Measurements from ENCODE around the gene TEX22.

The TEX22 gene

DNA sequence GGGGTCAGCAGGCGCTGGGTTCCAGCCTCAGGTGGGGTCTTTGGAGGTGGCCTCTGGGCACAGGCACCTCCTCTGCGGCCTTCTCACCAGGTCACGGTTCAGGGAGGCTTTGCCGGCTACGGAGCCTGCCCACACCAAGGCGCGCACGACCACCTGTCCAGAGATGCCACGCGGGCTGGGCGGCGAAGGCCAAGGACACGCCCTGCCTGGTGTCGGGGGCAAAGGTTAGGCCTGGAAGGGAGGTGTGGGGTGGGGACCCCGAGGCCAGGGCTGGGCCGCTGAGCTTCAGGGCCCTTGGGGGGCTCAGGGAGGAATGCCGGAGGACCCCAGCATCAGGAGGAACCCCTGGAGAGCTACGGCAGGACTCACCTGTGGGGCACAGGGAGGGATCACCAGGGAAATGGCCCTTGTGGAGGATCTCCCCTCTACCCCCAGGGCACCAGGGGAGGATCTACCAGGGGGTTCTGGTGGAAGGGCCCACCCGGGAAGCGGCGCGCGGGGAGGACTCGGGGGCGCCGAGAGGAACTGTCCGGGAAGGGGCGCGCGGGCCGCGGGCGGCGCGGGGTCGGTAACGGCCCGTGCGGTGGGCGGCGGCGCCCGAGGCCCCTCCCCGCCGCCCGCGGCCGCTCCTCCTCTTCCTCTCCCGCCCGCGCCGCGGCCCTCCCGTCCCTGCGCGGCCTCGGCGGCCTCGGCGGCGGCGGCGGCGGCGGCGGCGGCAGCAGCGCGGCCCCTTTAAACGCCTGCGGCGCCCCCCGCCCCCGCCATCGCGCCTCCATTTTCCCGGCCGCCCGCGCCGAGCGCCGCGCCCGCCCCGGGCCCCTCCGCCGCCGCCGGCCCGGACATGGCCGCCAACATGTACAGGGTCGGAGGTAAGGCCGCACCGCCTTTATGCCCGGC lies 21.1 kb downstream of the TEX22 start, which contains the start of gene MTA1:
MTA1 (plus strand) TSS at position 633 of the 897 bp plus-strand sequence; CDS start at position 842, 209 bp downstream.
- Histone ChIP-seq H3K9me3 (ENCODE audit: low read length) (no peaks in the 10 kb centered on the region), H2AFZ (ENCODE audit: low read length) (0 out of 2 replicates have a peak within 1 kb of the TSS, but pooled peaks have one; percentile 24), H3K27ac (ENCODE audit: low read depth, low read length, poor library complexity, severe bottlenecking) (peak within 1 kb of the TSS; percentile 60), H3K9me2 (ENCODE audit: low read depth, low read length) (no peaks in the 10 kb centered on the region), H3K36me3 (ENCODE audit: insufficient read depth, low read length) (peaks cover 14% of the 10 kb centered on the region; the same call in 1 of the 2 replicates), H3K79me2 (ENCODE audit: insufficient read depth, low read length) (peaks cover 40% of the 10 kb centered on the region), H4K20me1 (ENCODE audit: insufficient read depth, low read length) (no peaks in the 10 kb centered on the region), H3K4me3 (ENCODE audit: low read depth, low read length, poor library complexity, severe bottlenecking) (peak within 1 kb of the TSS; percentile 79), H3K9ac (ENCODE audit: low read length) (peak within 1 kb of the TSS; percentile 80), H3K4me2 (ENCODE audit: low read length) (peak within 1 kb of the TSS; percentile 78), H3K27me3 (ENCODE audit: insufficient read depth, low read length) (peaks cover 8% of the 10 kb centered on the region; the same call in 1 of the 2 replicates), H3F3A (ENCODE audit: insufficient read depth, low read length) (no peaks in the 10 kb centered on the region), H3K4me1 (ENCODE audit: insufficient read depth, low read length, severe bottlenecking) (peaks cover 40% of the 10 kb centered on the region)
- no peak for TF ChIP-seq EZH2 (IDR thresholded peaks at IDR 0.05; ENCODE audit: borderline replicate concordance, low read length)
- no peak for TF ChIP-seq CTCF (IDR thresholded peaks at IDR 0.05; ENCODE audit: low read length)

GRCh38 chr14:105420101-105420973 lies 22.0 kb downstream of the TEX22 start:
- H3K9me2 ChIP-seq (ENCODE audit: low read depth, low read length): no peaks in the 10 kb centered on the region
- H3K27me3 ChIP-seq (ENCODE audit: insufficient read depth, low read length): peaks cover 6% of the 10 kb centered on the region; the same call in 1 of the 2 replicates
- peaks cover 31% of the 10 kb centered on the region for H3K4me1 ChIP-seq (ENCODE audit: insufficient read depth, low read length, severe bottlenecking)
- no peaks in the 10 kb centered on the region for H3K9me3 ChIP-seq (ENCODE audit: low read length)
- peak overlapping the region; percentile 60 for H3K27ac ChIP-seq (ENCODE audit: low read depth, low read length, poor library complexity, severe bottlenecking)
- peak overlapping the region; percentile 79 for H3K4me3 ChIP-seq (ENCODE audit: low read depth, low read length, poor library complexity, severe bottlenecking)
- TF ChIP-seq EZH2 (IDR thresholded peaks at IDR 0.05; ENCODE audit: borderline replicate concordance, low read length) (no peak), CTCF (IDR thresholded peaks at IDR 0.05; ENCODE audit: low read length) (no peak)
- no peaks in the 10 kb centered on the region for H3F3A ChIP-seq (ENCODE audit: insufficient read depth, low read length)
- H2AFZ ChIP-seq (ENCODE audit: low read length): no peak overlapping the region
- H3K36me3 ChIP-seq (ENCODE audit: insufficient read depth, low read length): peaks cover 21% of the 10 kb centered on the region
- H3K4me2 ChIP-seq (ENCODE audit: low read length): peak overlapping the region; percentile 65
- no peaks in the 10 kb centered on the region for H4K20me1 ChIP-seq (ENCODE audit: insufficient read depth, low read length)
- H3K9ac ChIP-seq (ENCODE audit: low read length): peak overlapping the region; percentile 80
- H3K79me2 ChIP-seq (ENCODE audit: insufficient read depth, low read length): peaks cover 48% of the 10 kb centered on the region

GRCh38 chr14:105420974-105421674 lies 22.8 kb downstream of the TEX22 start:
- no peaks in the 10 kb centered on the region for H3K9me3 ChIP-seq (ENCODE audit: low read length)
- no peak overlapping the region for H2AFZ ChIP-seq (ENCODE audit: low read length)
- peak overlapping the region; percentile 65 for H3K4me2 ChIP-seq (ENCODE audit: low read length)
- no peaks in the 10 kb centered on the region for H3K9me2 ChIP-seq (ENCODE audit: low read depth, low read length)
- H3K4me1 ChIP-seq (ENCODE audit: insufficient read depth, low read length, severe bottlenecking): peaks cover 31% of the 10 kb centered on the region
- H3K4me3 ChIP-seq (ENCODE audit: low read depth, low read length, poor library complexity, severe bottlenecking): peak overlapping the region; percentile 79
- peak overlapping the region; percentile 80 for H3K9ac ChIP-seq (ENCODE audit: low read length)
- H3K79me2 ChIP-seq (ENCODE audit: insufficient read depth, low read length): peaks cover 51% of the 10 kb centered on the region
- H3K27me3 ChIP-seq (ENCODE audit: insufficient read depth, low read length): peaks cover 6% of the 10 kb centered on the region; the same call in 1 of the 2 replicates
- TF ChIP-seq EZH2 (IDR thresholded peaks at IDR 0.05; ENCODE audit: borderline replicate concordance, low read length) (no peak), CTCF (IDR thresholded peaks at IDR 0.05; ENCODE audit: low read length) (no peak)
- H3K36me3 ChIP-seq (ENCODE audit: insufficient read depth, low read length): peaks cover 28% of the 10 kb centered on the region
- H3F3A ChIP-seq (ENCODE audit: insufficient read depth, low read length): no peaks in the 10 kb centered on the region
- no peaks in the 10 kb centered on the region for H4K20me1 ChIP-seq (ENCODE audit: insufficient read depth, low read length)
- H3K27ac ChIP-seq (ENCODE audit: low read depth, low read length, poor library complexity, severe bottlenecking): peak overlapping the region; percentile 60
